ENCODE data around the gene MYOZ1.
"Not testable (repeated sequence)": the region's sequence is repeated elsewhere in the genome, so short reads cannot be mapped to it uniquely, and the experiment has no call there.

MYOZ1 gene, protein sequence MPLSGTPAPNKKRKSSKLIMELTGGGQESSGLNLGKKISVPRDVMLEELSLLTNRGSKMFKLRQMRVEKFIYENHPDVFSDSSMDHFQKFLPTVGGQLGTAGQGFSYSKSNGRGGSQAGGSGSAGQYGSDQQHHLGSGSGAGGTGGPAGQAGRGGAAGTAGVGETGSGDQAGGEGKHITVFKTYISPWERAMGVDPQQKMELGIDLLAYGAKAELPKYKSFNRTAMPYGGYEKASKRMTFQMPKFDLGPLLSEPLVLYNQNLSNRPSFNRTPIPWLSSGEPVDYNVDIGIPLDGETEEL

DNA sequence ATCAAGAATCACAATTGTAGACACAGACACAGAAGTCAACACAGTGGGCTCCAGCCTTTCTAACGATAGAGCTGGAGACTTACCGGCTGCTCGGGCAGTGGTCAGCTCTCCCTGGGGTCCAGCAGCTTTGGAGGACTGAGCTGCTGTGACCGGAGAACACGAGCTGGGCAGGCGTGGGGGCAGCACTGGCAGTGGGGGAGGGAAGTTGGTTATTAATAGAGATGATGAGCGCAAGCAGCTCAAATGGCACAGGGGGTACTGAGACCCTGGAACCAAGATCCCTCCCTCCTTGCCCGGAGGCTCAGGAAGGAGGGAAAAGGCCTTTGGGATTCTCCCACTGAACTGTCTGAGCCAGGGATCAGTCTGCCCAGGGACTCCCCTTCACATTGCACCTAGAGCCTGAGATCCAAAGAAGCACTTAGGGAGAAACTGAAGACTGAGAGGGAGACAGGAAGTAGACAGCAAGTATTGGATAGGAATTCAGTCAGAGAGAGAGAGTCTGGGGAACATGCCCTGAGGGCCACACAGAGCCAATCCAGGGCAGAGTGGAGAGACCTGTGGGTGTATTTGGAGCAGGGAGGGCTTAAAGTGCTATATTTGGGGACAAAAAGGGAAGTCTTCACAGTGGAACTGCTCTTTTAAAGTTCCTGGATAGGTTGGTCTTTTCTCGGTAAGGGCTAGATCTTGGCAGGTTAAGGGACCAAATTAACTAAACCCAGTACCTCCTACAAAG, at the start of gene MYOZ1:
Gene MYOZ1, minus strand, starts transcription at position 147 of the 733 bp plus-strand sequence. CDS start 1,457 bp downstream, outside the sequence.
- H3K27ac ChIP-seq, result no peak within 1 kb of the TSS
- no peaks in the 10 kb centered on the region for H3K27me3 ChIP-seq (replicated peaks)
- no peak within 1 kb of the TSS for H3K4me3 ChIP-seq (ENCODE audit: low read depth, low read length)
- H3K36me3 ChIP-seq (replicated peaks), result no peaks in the 10 kb centered on the region
- TF ChIP-seq, protein P1, sequence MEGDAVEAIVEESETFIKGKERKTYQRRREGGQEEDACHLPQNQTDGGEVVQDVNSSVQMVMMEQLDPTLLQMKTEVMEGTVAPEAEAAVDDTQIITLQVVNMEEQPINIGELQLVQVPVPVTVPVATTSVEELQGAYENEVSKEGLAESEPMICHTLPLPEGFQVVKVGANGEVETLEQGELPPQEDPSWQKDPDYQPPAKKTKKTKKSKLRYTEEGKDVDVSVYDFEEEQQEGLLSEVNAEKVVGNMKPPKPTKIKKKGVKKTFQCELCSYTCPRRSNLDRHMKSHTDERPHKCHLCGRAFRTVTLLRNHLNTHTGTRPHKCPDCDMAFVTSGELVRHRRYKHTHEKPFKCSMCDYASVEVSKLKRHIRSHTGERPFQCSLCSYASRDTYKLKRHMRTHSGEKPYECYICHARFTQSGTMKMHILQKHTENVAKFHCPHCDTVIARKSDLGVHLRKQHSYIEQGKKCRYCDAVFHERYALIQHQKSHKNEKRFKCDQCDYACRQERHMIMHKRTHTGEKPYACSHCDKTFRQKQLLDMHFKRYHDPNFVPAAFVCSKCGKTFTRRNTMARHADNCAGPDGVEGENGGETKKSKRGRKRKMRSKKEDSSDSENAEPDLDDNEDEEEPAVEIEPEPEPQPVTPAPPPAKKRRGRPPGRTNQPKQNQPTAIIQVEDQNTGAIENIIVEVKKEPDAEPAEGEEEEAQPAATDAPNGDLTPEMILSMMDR (IDR thresholded peaks at IDR 0.05; ENCODE audit: low read depth, low read length, missing control alignments), result no peak
- DNase-seq, result no peak
- in situ Hi-C loops (cut with HindIII; ENCODE audit: low pct_ligation_motif_present, low sequenced_read_pairs), result no loop called here

DNA sequence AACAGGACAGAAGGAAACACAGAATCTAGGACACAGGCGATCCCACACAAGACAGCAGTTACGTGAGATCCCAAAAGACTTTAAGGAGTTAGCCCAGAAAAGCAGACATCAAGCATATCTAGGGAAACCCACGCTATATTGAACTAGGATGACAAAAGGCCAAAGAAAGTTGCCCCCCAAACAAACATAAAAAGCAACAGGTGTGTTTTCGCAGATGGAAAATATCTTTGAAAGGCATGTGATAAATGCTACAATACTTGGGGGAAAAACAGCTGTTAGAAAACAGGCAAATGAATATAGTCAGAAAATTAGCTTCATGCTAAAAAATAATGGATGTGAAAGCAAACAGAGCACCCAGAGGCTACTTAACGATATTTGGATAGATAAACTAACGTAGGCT, 49.5 kb upstream of the MYOZ1 start:
- H3K36me3 ChIP-seq (replicated peaks); H3K4me3 ChIP-seq (ENCODE audit: low read depth, low read length); in situ Hi-C loops (cut with HindIII; ENCODE audit: low pct_ligation_motif_present, low sequenced_read_pairs); H3K27me3 ChIP-seq (replicated peaks); DNase-seq; H3K27ac ChIP-seq: not testable (repeated sequence)

DNA sequence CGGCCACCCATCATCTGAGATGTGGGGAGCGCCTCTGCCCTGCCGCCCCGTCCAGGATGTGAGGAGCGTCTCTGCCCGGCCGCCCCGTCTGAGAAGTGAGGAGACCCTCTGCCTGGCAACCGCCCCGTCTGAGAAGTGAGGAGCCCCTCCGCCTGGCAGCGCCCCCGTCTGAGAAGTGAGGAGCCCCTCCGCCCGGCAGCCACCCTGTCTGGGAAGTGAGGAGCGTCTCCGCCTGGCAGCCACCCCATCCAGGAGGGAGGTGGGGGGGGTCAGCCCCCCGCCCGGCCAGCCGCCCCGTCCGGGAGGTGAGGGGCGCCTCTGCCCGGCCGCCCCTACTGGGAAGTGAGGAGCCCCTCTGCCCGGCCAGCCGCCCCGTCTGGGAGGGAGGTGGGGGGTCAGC, 48.3 kb upstream of the MYOZ1 start:
- DNase-seq; H3K27ac ChIP-seq; H3K27me3 ChIP-seq (replicated peaks); H3K36me3 ChIP-seq (replicated peaks); in situ Hi-C loops (cut with HindIII; ENCODE audit: low pct_ligation_motif_present, low sequenced_read_pairs); H3K4me3 ChIP-seq (ENCODE audit: low read depth, low read length): not testable (repeated sequence)

DNA sequence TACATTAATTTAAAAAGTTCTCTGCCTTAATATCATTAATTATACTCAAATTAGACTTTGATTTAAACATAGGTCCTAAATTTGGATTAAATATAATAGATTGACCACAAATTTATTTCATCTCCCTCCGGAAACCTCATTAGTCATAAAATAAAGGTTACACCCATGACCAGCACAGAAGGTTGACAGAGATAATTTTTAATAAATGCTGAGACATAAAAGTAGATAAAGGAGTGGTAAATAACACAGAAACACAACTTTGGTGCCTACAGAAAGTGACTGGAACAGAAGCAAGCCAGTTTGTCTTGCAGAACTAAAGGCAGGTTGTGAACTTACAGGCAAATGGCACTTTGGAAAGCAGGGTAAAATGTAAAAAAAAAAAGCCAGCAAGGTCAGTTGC, 46.4 kb upstream of the MYOZ1 start:
- H3K36me3 ChIP-seq (replicated peaks); H3K27ac ChIP-seq; DNase-seq; H3K27me3 ChIP-seq (replicated peaks); in situ Hi-C loops (cut with HindIII; ENCODE audit: low pct_ligation_motif_present, low sequenced_read_pairs); H3K4me3 ChIP-seq (ENCODE audit: low read depth, low read length): not testable (repeated sequence)

DNA sequence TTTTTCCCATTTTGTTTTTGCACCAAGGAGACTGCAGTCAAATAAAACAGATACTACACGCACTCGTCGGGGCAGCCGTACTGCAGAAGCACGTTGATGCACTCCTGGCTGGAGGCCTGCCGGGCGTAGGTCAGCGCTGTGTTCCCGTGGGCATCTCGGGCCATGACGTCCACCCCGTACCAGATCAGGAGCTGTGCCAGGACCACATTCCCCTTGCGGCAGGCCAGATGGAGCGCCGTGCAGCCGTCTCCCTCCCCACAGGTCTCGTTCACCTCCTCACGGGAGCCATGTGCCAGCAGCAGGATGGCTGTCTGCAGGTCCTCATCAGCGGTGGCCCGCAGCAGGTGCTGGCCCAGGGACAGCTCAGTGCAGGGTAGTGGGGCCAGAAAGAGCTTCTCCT, 33.3 kb upstream of the MYOZ1 start:
- not testable (repeated sequence) for H3K4me3 ChIP-seq (ENCODE audit: low read depth, low read length)

DNA sequence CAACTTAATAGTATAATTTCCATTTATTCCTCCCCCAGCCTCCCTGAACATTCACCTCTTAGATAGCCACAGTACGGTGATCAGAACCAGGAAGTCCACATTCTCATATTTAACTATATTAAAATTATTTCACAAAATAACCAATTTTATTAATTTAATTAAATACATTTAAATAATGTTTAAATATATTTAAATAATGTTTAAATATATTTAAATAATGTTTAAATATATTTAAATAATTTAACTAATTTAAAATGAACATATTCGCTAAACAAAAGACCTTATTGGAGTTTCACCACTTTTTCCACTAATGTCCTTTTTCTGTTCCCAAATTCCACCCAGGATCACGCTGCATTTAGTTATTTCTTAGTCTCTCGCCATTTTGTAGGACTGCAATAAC, 27.1 kb upstream of the MYOZ1 start:
- H3K27ac ChIP-seq; in situ Hi-C loops (cut with HindIII; ENCODE audit: low pct_ligation_motif_present, low sequenced_read_pairs); H3K36me3 ChIP-seq (replicated peaks); H3K4me3 ChIP-seq (ENCODE audit: low read depth, low read length); DNase-seq; H3K27me3 ChIP-seq (replicated peaks): not testable (repeated sequence)

More for the DNA sequence above, 33.3 kb upstream of the MYOZ1 start:
- DNase-seq; H3K27me3 ChIP-seq (replicated peaks); H3K36me3 ChIP-seq (replicated peaks); H3K27ac ChIP-seq; in situ Hi-C loops (cut with HindIII; ENCODE audit: low pct_ligation_motif_present, low sequenced_read_pairs): not testable (repeated sequence)

DNA sequence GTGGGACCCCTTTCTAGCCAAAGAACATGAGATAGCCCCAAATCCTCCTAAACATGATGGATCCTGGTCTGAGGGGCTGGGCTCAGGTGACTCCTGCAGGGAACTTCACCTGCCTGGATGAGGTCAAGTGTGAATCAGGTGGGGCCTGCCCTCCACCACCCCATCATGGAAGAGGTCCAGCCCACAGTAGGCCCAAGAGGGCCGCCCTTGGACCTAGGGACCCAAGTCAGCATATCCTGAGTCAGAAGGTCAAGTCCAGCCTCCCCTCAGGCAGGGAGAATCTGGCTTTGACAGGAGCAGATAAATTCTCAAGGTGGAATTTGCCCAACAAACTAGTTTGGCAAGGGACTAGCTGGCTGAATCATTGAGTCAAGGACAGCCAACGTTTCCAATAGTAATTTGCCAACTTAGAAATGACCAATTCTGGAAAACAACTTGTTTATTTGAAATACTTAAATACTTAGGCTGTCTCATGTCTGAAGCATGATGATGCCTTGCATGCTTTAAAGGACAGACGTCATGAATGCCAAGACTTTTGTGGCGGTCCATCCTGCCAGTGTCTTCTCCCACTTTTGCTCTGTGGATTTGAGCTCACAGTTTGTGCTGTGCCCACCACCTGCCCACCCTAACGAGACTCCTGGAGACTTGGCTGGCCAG, 25.0 kb upstream of the MYOZ1 start:
- DNase-seq; H3K27ac ChIP-seq; in situ Hi-C loops (cut with HindIII; ENCODE audit: low pct_ligation_motif_present, low sequenced_read_pairs): not testable (repeated sequence)

DNA sequence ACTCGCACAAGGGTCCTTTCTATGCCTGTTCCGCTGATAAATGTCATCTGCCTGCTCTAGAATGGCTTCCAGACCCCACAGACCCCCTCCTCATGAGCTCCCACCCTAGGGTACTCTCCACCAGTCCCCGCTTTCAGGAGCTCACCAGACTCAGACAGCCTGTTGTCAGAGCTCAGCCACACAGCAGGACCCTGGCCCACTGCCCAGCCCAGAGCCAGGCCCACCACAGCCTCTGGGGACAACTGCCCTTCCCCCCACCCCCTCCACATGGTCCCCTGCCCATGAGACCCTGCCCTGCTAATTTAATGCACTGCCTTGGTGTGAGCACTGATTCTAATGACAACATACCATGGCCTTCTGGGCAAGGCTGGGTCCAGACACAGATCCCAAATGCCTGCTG, 24.3 kb upstream of the MYOZ1 start:
- H3K27ac ChIP-seq; in situ Hi-C loops (cut with HindIII; ENCODE audit: low pct_ligation_motif_present, low sequenced_read_pairs); DNase-seq; H3K4me3 ChIP-seq (ENCODE audit: low read depth, low read length); H3K27me3 ChIP-seq (replicated peaks); H3K36me3 ChIP-seq (replicated peaks): not testable (repeated sequence)

More for the DNA sequence above, 25.0 kb upstream of the MYOZ1 start:
- not testable (repeated sequence) for H3K27me3 ChIP-seq (replicated peaks); H3K4me3 ChIP-seq (ENCODE audit: low read depth, low read length); H3K36me3 ChIP-seq (replicated peaks)

DNA sequence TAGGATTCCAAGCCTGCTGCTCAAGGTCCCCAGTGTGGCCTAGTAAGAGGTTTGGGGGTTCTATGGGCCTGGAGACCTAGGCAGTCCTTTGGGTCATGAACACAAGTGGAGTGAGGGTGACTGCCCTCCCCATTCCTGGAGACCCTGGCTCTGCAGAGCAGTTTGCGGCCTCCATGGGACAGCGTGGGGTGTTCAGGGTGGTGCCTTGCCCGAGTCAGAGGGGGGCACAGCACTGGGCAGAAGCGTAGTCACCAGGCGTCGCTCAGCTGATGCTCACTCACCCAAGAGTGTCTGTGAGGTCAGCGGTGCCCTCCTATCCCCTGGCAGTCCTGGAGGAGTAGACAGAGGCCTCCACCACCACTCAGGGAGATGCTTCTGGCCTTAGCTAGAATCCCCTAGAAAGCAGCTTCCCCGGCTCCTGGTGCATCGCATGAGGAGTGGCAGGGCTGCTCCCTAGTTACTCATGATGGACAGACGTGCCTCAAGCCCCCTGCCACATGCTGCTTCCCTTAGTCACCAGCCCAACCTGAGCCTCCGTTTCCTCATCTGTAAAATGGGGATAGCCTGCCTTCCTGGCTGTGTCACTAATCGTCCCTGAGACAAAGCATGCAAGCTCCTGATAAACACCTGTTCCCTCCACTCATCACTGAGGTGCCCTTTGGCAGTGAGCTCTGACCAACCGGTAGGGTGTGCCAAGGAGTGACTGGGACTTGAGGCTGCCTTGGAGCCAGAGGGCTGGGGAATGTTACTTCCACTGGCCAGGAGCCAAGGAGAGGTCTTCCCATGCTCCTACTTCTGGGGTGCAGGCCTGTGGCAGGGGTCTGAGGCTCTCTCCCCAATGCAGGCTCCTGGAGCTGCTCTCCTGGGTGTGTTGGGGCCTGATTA, 23.1 kb upstream of the MYOZ1 start:
- in situ Hi-C loops (cut with HindIII; ENCODE audit: low pct_ligation_motif_present, low sequenced_read_pairs); H3K27ac ChIP-seq; H3K36me3 ChIP-seq (replicated peaks); H3K27me3 ChIP-seq (replicated peaks); DNase-seq; H3K4me3 ChIP-seq (ENCODE audit: low read depth, low read length): not testable (repeated sequence)

DNA sequence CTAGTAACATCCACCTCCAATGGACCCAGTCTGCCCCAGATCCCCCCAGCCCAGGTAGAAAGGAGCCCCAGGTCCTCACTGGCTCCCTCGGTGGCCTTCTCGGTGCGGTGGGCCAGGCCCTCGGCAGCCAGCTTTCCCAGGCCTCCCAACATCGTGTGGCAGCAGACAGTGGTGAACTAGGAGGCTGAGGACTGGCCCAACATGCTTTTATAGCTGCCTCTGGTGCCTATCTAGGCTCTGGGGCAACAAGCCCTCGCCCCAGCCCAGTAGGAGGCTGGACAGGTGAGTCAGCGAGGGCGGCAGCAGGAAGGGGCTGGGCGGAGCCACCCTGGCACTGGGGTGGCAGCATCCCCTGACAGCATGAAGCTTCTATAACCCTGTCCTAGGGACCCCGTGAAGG, 22.3 kb upstream of the MYOZ1 start:
- H3K27me3 ChIP-seq (replicated peaks); DNase-seq; H3K36me3 ChIP-seq (replicated peaks); in situ Hi-C loops (cut with HindIII; ENCODE audit: low pct_ligation_motif_present, low sequenced_read_pairs); H3K4me3 ChIP-seq (ENCODE audit: low read depth, low read length); H3K27ac ChIP-seq: not testable (repeated sequence)

DNA sequence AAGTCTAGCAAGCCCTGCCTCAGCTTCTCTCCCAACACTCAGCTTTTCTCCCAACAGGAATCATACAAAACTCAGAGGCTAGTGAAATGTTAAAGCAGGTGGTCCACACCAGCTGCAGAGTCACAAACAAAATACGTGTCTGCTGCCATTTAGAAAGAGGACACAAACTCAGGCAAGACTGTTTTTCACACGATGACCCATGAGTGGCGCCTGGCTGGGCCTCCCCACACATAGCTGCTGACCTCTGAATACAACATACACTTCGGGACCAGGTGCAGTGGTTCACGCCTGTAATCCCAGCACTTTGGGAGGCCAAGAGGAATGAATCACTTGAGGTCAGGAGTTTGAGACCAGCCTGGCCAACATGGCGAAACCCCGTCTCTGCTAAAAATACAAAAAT, 21.4 kb upstream of the MYOZ1 start:
- not testable (repeated sequence) for H3K27ac ChIP-seq

More for the DNA sequence above, 21.4 kb upstream of the MYOZ1 start:
- DNase-seq; in situ Hi-C loops (cut with HindIII; ENCODE audit: low pct_ligation_motif_present, low sequenced_read_pairs); H3K4me3 ChIP-seq (ENCODE audit: low read depth, low read length); H3K27me3 ChIP-seq (replicated peaks); H3K36me3 ChIP-seq (replicated peaks): not testable (repeated sequence)
